ENCODE data around the gene DAGLB. TPM values are rescaled to one million over a fixed set of nuclear protein-coding genes. Genes with fewer than 3 reads are reported as not detected.

Gene DAGLB
- total RNA-seq, 3 donors from 2014 or later (not counting 1 experiment from before 2014, with no cell fraction given) = 20.3 to 25.6 (median 25.2) TPM

DNA sequence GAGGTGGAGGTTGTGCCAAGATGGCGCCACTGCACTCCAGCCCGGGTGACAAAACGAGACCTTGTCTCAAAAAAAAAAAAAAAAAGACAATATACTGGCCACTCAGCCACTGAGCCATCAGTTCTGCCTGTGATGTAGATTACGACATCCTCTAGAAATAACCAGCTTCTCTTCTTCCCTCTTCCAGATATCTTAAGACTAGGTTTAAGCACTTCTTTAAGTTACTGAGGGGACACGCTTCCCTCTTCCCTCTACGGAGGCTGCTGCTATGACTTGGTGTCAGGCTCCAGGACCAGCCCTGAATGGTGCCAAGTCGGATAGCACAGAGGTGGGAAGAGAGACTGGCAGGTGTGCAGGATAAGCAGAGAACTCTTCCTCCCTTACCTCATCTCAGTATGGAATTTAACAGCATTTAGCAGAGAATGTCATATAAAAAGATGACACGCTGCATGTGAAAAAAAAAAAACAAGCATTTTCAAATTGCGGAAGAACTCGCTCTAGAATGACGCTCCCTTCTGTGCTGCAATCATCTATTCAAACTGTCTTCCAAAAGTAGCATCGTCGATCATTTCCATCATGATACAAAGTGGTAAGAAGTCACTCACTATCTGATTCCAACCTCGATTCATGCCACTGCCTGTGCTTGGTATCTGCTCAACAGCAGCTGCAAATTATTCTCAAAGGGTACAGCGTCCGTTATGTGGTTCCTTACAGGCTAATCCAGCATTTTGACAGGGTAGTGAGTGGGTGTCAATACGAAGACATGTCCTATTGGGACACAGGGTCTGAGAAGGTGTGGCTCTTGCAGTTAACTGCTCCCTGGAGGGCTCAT lies 13.8 kb downstream of the DAGLB start:
- TF ChIP-seq, protein P1, sequence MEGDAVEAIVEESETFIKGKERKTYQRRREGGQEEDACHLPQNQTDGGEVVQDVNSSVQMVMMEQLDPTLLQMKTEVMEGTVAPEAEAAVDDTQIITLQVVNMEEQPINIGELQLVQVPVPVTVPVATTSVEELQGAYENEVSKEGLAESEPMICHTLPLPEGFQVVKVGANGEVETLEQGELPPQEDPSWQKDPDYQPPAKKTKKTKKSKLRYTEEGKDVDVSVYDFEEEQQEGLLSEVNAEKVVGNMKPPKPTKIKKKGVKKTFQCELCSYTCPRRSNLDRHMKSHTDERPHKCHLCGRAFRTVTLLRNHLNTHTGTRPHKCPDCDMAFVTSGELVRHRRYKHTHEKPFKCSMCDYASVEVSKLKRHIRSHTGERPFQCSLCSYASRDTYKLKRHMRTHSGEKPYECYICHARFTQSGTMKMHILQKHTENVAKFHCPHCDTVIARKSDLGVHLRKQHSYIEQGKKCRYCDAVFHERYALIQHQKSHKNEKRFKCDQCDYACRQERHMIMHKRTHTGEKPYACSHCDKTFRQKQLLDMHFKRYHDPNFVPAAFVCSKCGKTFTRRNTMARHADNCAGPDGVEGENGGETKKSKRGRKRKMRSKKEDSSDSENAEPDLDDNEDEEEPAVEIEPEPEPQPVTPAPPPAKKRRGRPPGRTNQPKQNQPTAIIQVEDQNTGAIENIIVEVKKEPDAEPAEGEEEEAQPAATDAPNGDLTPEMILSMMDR (IDR thresholded peaks at IDR 0.05) = no peak
- H3K36me3 Mint-ChIP-seq = no peaks in the 10 kb centered on the region
- H3K9me3 Mint-ChIP-seq = no peaks in the 10 kb centered on the region
- no peak for ATAC-seq
- intact Hi-C loops (cut with micrococcal nuclease) = no loop called here
- peaks cover 10% of the 10 kb centered on the region for H3K36me3 ChIP-seq (ENCODE audit: control insufficient read depth, insufficient read depth, low read length)
- no peak for DNase-seq
- no peak overlapping the region for H3K4me3 Mint-ChIP-seq
- no peaks in the 10 kb centered on the region for H3K27me3 Mint-ChIP-seq (ENCODE audit: low read depth in 2 of 2)
- H3K4me1 ChIP-seq (ENCODE audit: control insufficient read depth, insufficient read depth, low read length) = peaks cover 24% of the 10 kb centered on the region
- H3K27ac ChIP-seq (ENCODE audit: low read length) = no peak overlapping the region
- H3K27ac Mint-ChIP-seq = peak overlapping the region in 1 of 2 donors; percentile 8
- no peak overlapping the region for H3K4me3 ChIP-seq (ENCODE audit: low read length)
- H3K27me3 ChIP-seq (ENCODE audit: control insufficient read depth, insufficient read depth, low read length) = no peaks in the 10 kb centered on the region
- 97% methylated on average over 16 of the region's 17 CpGs for WGBS (ENCODE audit: insufficient coverage)
- no peaks in the 10 kb centered on the region for H3K9me3 ChIP-seq (ENCODE audit: control insufficient read depth, insufficient read depth, low read length)
- peaks cover 14 to 15% of the 10 kb centered on the region in 2 donors for H3K4me1 Mint-ChIP-seq

DNA sequence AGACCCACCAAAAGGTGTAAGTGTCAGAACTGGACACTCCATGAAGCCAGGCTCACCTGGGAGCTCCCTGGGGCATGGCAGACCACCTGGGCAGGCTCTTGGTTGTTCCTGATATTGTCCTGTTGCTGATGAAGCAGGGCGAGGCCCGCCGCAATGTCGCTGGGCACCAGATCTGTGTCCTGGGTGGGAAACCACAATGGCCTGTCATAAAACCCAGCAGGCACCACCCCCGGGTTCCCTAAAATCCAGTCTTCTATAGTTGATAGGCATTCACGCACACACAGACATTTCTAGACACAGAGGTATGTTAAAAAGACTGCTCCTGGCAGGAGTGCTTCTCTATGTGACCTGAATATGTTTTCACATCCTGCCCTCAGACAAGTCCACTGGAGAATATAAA lies 15.0 kb downstream of the DAGLB start:
- Mint-ChIP-seq H3K4me1 (peaks cover 14 to 15% of the 10 kb centered on the region in 2 donors), H3K4me3 (no peak overlapping the region), H3K36me3 (no peaks in the 10 kb centered on the region), H3K27ac (no peak overlapping the region), H3K9me3 (no peaks in the 10 kb centered on the region), H3K27me3 (ENCODE audit: low read depth in 2 of 2) (no peaks in the 10 kb centered on the region)
- DNase-seq (no peak), ATAC-seq (no peak)
- peaks cover 18% of the 10 kb centered on the region for H3K4me1 ChIP-seq (ENCODE audit: control insufficient read depth, insufficient read depth, low read length)
- H3K27me3 ChIP-seq (ENCODE audit: control insufficient read depth, insufficient read depth, low read length) = no peaks in the 10 kb centered on the region
- intact Hi-C loops (cut with micrococcal nuclease) = no loop called here
- no peaks in the 10 kb centered on the region for H3K9me3 ChIP-seq (ENCODE audit: control insufficient read depth, insufficient read depth, low read length)
- 89% methylated on average over 6 of the region's 6 CpGs for WGBS (ENCODE audit: insufficient coverage)
- no peak overlapping the region for H3K4me3 ChIP-seq (ENCODE audit: low read length)
- TF ChIP-seq, protein P1 (IDR thresholded peaks at IDR 0.05) = no peak
- peaks cover 13% of the 10 kb centered on the region for H3K36me3 ChIP-seq (ENCODE audit: control insufficient read depth, insufficient read depth, low read length)
- no peak overlapping the region for H3K27ac ChIP-seq (ENCODE audit: low read length)

DNA sequence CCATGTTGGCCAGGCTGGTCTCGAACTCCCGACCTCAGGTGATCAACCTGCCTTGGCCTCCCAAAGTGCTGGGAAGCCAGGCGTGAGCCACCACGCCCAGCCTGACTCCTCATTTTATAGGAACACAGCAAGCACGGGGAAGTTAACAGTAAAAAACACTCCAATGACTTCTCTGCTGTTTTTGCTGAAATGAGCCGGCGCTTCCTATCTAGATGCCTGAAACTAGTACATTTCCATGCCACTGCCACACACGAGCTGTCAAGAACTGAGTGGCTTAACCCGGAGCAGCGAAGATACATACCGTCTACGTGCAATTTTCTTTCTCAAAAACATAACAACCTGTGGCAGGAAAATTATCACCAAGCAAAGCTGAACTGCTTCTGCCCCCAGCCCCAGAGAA lies 16.8 kb downstream of the DAGLB start:
- Histone ChIP-seq H3K9me3 (ENCODE audit: control insufficient read depth, insufficient read depth, low read length) (no peaks in the 10 kb centered on the region), H3K36me3 (ENCODE audit: control insufficient read depth, insufficient read depth, low read length) (peaks cover 24% of the 10 kb centered on the region), H3K27me3 (ENCODE audit: control insufficient read depth, insufficient read depth, low read length) (no peaks in the 10 kb centered on the region), H3K27ac (ENCODE audit: low read length) (no peak overlapping the region), H3K4me1 (ENCODE audit: control insufficient read depth, insufficient read depth, low read length) (peaks cover 15% of the 10 kb centered on the region), H3K4me3 (ENCODE audit: low read length) (no peak overlapping the region)
- TF ChIP-seq, protein P1 (IDR thresholded peaks at IDR 0.05) = no peak
- DNase-seq = no peak
- Mint-ChIP-seq H3K36me3 (no peaks in the 10 kb centered on the region), H3K27ac (no peak overlapping the region), H3K4me3 (no peak overlapping the region), H3K27me3 (ENCODE audit: low read depth in 2 of 2) (no peaks in the 10 kb centered on the region), H3K9me3 (no peaks in the 10 kb centered on the region), H3K4me1 (peaks cover 7% of the 10 kb centered on the region in 2 donors)
- WGBS (ENCODE audit: insufficient coverage) = 97% methylated on average over 12 of the region's 12 CpGs
- intact Hi-C loops (cut with micrococcal nuclease) = no loop called here
- ATAC-seq = no peak
